Parathyroid adenoma (tissue), 2 donors: ENCODE data around the gene TSHZ1.

Source experiments
- H2AFZ ChIP-seq: fragments of 300-600 bp; sonication (generic); one replicate; pipeline ENCODE4 v1.7.0; 2017; ENCODE audit warnings: antibody characterized with exemption, mild to moderate bottlenecking
- H3K27ac ChIP-seq: fragments of 300-600 bp; sonication (generic); one replicate; pipeline ENCODE4 v1.7.0; 2017
- H3K27me3 ChIP-seq: fragments of 300-600 bp; sonication (generic); one replicate; pipeline ENCODE4 v1.7.0; 2017; ENCODE audit warnings: low read length; ENCODE audit not compliant: control insufficient read depth, insufficient read depth
- H3K36me3 ChIP-seq: fragments of 300-600 bp; sonication (generic); one replicate; pipeline ENCODE4 v1.7.0; 2017; ENCODE audit warnings: low read length; ENCODE audit not compliant: control insufficient read depth, insufficient read depth
- H3K4me1 ChIP-seq: fragments of 300-600 bp; sonication (generic); one replicate; pipeline ENCODE4 v1.7.0; 2017; ENCODE audit warnings: control low read depth
- H3K4me2 ChIP-seq: fragments of 300-600 bp; sonication (generic); one replicate; pipeline ENCODE4 v1.7.0; 2017; ENCODE audit warnings: low read length
- H3K4me3 ChIP-seq: fragments of 300-600 bp; sonication (generic); one replicate; pipeline ENCODE4 v1.7.0; 2017; ENCODE audit warnings: low read depth, low read length
- H3K79me2 ChIP-seq: fragments of 300-600 bp; sonication (generic); one replicate; pipeline ENCODE4 v1.7.0; 2017; ENCODE audit warnings: control low read depth
- H3K9ac ChIP-seq: fragments of 300-600 bp; sonication (generic); one replicate; pipeline ENCODE4 v1.7.0; 2017; ENCODE audit warnings: mild to moderate bottlenecking
- H3K9me3 ChIP-seq: fragments of 300-600 bp; sonication (generic); one replicate; pipeline ENCODE4 v1.7.0; 2017; ENCODE audit warnings: low read length; ENCODE audit not compliant: control insufficient read depth
- CTCF ChIP-seq: fragments of 300-600 bp; sonication (generic); IDR thresholded peaks from one replicate; pipeline ENCODE4 v1.7.0; 2017; ENCODE audit warnings: antibody characterized with exemption, mild to moderate bottlenecking
- donor health status: primary hyperparathyroidism.

Gene TSHZ1

DNA sequence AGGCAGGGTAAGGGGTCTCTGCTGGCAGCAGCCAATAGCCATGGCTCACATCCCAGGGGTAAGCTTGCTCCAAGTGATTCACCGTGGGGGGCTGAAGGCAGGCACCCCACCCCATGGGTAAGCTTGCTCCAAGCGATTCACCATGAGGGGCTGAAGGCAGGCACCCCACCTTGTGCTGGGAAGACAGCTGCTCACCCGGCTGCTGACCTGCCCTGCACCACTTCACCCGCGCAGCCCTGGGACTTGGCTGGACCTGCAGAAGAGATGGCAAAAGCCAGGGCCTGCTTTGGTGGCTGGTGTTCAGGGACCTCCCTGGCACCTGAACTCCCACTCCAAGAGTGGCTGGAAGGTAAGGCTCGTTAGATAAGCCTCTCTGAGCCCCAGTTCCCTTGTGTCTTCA is 20.9 kb upstream of the TSHZ1 start:
- Histone ChIP-seq H3K9me3 (no peaks in the 10 kb centered on the region), H3K27ac (no peak overlapping the region), H3K9ac (no peak overlapping the region), H2AFZ (no peak overlapping the region), H3K4me1 (no peaks in the 10 kb centered on the region), H3K4me3 (no peak overlapping the region), H3K27me3 (no peaks in the 10 kb centered on the region), H3K4me2 (no peak overlapping the region), H3K36me3 (no peaks in the 10 kb centered on the region), H3K79me2 (no peaks in the 10 kb centered on the region)
- TF ChIP-seq CTCF, result no peak

- no peak overlapping the region for H3K27ac ChIP-seq
- H3K79me2 ChIP-seq, result no peaks in the 10 kb centered on the region
- no peak overlapping the region for H3K9ac ChIP-seq
- no peaks in the 10 kb centered on the region for H3K27me3 ChIP-seq
- no peak overlapping the region for H2AFZ ChIP-seq
- TF ChIP-seq CTCF, result no peak
- H3K4me3 ChIP-seq, result no peak overlapping the region
- no peaks in the 10 kb centered on the region for H3K4me1 ChIP-seq
- H3K9me3 ChIP-seq, result no peaks in the 10 kb centered on the region
- no peak overlapping the region for H3K4me2 ChIP-seq
- no peaks in the 10 kb centered on the region for H3K36me3 ChIP-seq
Observed at GRCh38 chr18:75192899-75193298, 17.7 kb upstream of the TSHZ1 start.

- Histone ChIP-seq H2AFZ (no peak overlapping the region), H3K27ac (no peak overlapping the region), H3K79me2 (no peaks in the 10 kb centered on the region), H3K4me1 (peaks cover 3% of the 10 kb centered on the region), H3K4me3 (no peak overlapping the region), H3K27me3 (no peaks in the 10 kb centered on the region), H3K9me3 (no peaks in the 10 kb centered on the region), H3K4me2 (no peak overlapping the region), H3K36me3 (no peaks in the 10 kb centered on the region), H3K9ac (no peak overlapping the region)
- no peak for TF ChIP-seq CTCF
Observed at GRCh38 chr18:75198036-75198435, 12.6 kb upstream of the TSHZ1 start.

DNA sequence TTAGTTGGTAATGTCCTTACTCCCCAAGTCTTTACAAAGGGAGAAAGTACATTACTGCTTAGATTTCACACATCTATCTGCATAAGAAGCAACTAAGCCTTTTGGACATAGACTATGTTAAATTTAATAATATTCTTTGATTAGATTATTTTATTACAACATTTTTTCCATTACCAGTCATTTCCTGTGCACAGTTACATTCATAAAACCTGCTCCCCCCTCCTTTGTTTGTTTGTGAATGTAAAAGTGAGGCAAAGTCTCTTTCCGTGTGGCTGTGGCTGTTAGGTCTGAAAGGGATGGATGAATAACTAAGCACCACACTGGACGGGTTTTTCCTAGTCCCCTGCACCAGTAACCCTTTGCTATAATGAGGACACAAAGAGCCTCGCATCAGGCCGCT is 11.3 kb upstream of the TSHZ1 start:
- Histone ChIP-seq H2AFZ (no peak overlapping the region), H3K4me1 (peaks cover 3% of the 10 kb centered on the region), H3K27me3 (no peaks in the 10 kb centered on the region), H3K4me2 (no peak overlapping the region), H3K36me3 (no peaks in the 10 kb centered on the region), H3K27ac (no peak overlapping the region), H3K9me3 (no peaks in the 10 kb centered on the region), H3K9ac (no peak overlapping the region), H3K4me3 (no peak overlapping the region), H3K79me2 (no peaks in the 10 kb centered on the region)
- no peak for TF ChIP-seq CTCF

GRCh38 chr18:75200071-75200470 is 10.5 kb upstream of the TSHZ1 start:
- no peak overlapping the region for H3K9ac ChIP-seq
- no peaks in the 10 kb centered on the region for H3K27me3 ChIP-seq
- H3K9me3 ChIP-seq, result no peaks in the 10 kb centered on the region
- TF ChIP-seq CTCF, result no peak
- H3K36me3 ChIP-seq, result no peaks in the 10 kb centered on the region
- peaks cover 3% of the 10 kb centered on the region for H3K4me1 ChIP-seq
- no peak overlapping the region for H3K4me3 ChIP-seq
- H3K79me2 ChIP-seq, result peaks cover 2% of the 10 kb centered on the region
- H3K27ac ChIP-seq, result no peak overlapping the region
- H2AFZ ChIP-seq, result no peak overlapping the region
- H3K4me2 ChIP-seq, result no peak overlapping the region
